ENCODE data around the gene TXNDC12. TPM values are rescaled to one million over a fixed set of nuclear protein-coding genes. Genes with fewer than 3 reads are reported as not detected.

TXNDC12 gene
- total RNA-seq, 1 experiment from 2014 or later = 77.5 TPM

DNA sequence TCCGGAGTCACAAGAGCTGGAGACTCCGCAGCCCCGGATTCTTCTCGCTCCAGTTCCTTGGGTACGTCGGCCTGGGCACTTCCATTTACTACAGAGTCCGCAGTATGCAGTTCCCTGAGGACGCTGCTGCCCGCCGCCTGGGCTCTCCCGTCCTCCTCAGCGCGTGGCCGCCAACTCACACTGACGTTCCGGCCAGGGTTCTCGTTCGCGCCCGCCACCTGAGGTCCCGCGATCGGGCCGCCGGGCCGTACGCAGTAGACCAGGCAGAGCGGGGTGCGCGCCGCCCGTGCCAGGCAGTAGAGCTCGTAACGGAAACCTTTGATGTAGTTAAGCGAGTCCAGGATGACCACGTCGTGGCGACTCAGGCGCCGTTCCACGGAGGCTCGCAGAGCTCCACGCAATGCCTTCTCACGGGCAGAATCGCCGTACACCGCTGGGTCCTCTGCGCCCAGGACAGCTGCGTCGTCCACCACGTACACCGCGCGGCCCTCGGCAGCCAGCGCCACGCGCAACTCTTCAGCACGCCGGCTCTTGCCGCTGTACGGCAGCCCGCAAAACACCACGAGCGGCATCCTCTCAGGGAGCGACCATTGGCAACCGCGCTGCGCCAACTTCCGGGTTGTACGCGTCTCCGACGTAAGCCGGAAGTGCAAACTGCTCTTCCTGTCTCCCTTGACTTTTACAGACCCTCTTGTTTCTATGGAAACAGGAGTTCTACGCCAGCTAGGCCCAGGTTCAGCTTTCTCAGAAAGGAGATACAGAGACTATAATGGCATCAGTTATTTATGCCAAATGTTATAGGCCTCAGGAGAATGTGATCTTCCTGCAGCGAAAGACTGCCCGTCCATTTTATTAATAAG lies 21.6 kb downstream of the TXNDC12 start, which contains the start of gene KTI12:
Gene KTI12 (minus strand): TSS at position 621 of the 860 bp plus-strand sequence. CDS start 49 bp downstream, at position 572.
- peaks cover 12% of the 10 kb centered on the region for H3K4me1 ChIP-seq (ENCODE audit: control insufficient read depth, insufficient read depth, low read length)
- POLR2A ChIA-PET = interaction anchor here (0.7 kb wide), 1 partner anchor 18 kb away, joined by 3 read pairs; no protein-coding TSS in a partner anchor
- peak within 1 kb of the TSS; percentile 87 for H3K27ac ChIP-seq (ENCODE audit: low read length)
- H3K27me3 ChIP-seq (ENCODE audit: control insufficient read depth, insufficient read depth, low read length) = no peaks in the 10 kb centered on the region
- DNase-seq (ENCODE audit: low read depth, low spot score) = peak; percentile 73
- TF ChIP-seq POLR2AphosphoS5 (IDR thresholded peaks at IDR 0.05; ENCODE audit: low read depth, low read length) (peak; percentile 91), SIN3A (IDR thresholded peaks at IDR 0.05; ENCODE audit: borderline replicate concordance, insufficient read depth, low read depth, low read length) (peak; percentile 85; the same call in 1 of the 2 replicates), TCF7L2 (IDR thresholded peaks at IDR 0.05; ENCODE audit: low read depth, low read length) (peak; percentile 94)
- TF ChIP-seq, protein P1, sequence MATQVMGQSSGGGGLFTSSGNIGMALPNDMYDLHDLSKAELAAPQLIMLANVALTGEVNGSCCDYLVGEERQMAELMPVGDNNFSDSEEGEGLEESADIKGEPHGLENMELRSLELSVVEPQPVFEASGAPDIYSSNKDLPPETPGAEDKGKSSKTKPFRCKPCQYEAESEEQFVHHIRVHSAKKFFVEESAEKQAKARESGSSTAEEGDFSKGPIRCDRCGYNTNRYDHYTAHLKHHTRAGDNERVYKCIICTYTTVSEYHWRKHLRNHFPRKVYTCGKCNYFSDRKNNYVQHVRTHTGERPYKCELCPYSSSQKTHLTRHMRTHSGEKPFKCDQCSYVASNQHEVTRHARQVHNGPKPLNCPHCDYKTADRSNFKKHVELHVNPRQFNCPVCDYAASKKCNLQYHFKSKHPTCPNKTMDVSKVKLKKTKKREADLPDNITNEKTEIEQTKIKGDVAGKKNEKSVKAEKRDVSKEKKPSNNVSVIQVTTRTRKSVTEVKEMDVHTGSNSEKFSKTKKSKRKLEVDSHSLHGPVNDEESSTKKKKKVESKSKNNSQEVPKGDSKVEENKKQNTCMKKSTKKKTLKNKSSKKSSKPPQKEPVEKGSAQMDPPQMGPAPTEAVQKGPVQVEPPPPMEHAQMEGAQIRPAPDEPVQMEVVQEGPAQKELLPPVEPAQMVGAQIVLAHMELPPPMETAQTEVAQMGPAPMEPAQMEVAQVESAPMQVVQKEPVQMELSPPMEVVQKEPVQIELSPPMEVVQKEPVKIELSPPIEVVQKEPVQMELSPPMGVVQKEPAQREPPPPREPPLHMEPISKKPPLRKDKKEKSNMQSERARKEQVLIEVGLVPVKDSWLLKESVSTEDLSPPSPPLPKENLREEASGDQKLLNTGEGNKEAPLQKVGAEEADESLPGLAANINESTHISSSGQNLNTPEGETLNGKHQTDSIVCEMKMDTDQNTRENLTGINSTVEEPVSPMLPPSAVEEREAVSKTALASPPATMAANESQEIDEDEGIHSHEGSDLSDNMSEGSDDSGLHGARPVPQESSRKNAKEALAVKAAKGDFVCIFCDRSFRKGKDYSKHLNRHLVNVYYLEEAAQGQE (IDR thresholded peaks at IDR 0.05; ENCODE audit: insufficient read depth in 1 of 2, low read depth in 2 of 2, low read length in 1 of 2) = no peak; a peak in 1 of 4 replicates
- H3K36me3 ChIP-seq (ENCODE audit: control insufficient read depth, insufficient read depth, low read length) = no peaks in the 10 kb centered on the region; the same call in 1 of the 2 replicates
- TSS peak; percentile 61 for BruUV-seq (replicated peaks)
- intact Hi-C loops (cut with micrococcal nuclease; ENCODE audit: unreplicated experiment) = no loop called here
- H3K9me3 ChIP-seq (ENCODE audit: control insufficient read depth, insufficient read depth, low read depth, low read length) = no peaks in the 10 kb centered on the region
- in situ Hi-C loops (cut with HindIII; ENCODE audit: low pct_unique_long_range_greater_than_20kb, low sequenced_read_pairs) = no loop called here
- CTCF ChIA-PET = no interaction called here
- peak within 1 kb of the TSS; percentile 73 to 92 for H3K4me3 ChIP-seq (ENCODE audit: low read depth in 2 of 2, low read length in 2 of 2)
- ATAC-seq = peak; percentile 95

DNA sequence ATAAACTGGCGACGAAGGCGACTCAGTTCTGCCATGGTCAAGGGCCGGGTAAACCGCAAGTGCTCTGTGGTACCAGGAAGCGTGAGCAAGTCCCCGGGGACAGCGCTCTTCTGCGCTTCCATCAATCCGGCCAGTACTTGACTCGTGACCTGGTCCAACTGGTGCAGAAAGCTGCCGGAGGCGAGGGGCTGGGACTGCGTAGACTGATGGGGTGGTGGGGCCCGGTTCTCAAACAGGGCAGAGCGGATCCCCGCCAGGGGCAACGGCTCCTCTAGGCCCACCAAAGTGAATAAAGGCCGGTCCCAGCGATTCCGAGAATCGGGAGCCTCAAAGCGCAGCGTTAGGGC lies 22.2 kb downstream of the TXNDC12 start:
- Histone ChIP-seq H3K4me1 (ENCODE audit: control insufficient read depth, insufficient read depth, low read length) (peaks cover 12% of the 10 kb centered on the region), H3K4me3 (ENCODE audit: low read depth in 2 of 2, low read length in 2 of 2) (peak overlapping the region; percentile 73 to 92), H3K27ac (ENCODE audit: low read length) (peak overlapping the region; percentile 87), H3K27me3 (ENCODE audit: control insufficient read depth, insufficient read depth, low read length) (no peaks in the 10 kb centered on the region), H3K9me3 (ENCODE audit: control insufficient read depth, insufficient read depth, low read depth, low read length) (no peaks in the 10 kb centered on the region), H3K36me3 (ENCODE audit: control insufficient read depth, insufficient read depth, low read length) (no peaks in the 10 kb centered on the region; the same call in 1 of the 2 replicates)
- TF ChIP-seq, protein P2, sequence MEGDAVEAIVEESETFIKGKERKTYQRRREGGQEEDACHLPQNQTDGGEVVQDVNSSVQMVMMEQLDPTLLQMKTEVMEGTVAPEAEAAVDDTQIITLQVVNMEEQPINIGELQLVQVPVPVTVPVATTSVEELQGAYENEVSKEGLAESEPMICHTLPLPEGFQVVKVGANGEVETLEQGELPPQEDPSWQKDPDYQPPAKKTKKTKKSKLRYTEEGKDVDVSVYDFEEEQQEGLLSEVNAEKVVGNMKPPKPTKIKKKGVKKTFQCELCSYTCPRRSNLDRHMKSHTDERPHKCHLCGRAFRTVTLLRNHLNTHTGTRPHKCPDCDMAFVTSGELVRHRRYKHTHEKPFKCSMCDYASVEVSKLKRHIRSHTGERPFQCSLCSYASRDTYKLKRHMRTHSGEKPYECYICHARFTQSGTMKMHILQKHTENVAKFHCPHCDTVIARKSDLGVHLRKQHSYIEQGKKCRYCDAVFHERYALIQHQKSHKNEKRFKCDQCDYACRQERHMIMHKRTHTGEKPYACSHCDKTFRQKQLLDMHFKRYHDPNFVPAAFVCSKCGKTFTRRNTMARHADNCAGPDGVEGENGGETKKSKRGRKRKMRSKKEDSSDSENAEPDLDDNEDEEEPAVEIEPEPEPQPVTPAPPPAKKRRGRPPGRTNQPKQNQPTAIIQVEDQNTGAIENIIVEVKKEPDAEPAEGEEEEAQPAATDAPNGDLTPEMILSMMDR (IDR thresholded peaks at IDR 0.05) = no peak
- TF ChIP-seq POLR2AphosphoS5 (IDR thresholded peaks at IDR 0.05; ENCODE audit: low read depth, low read length) = no peak
- TF ChIP-seq, protein P1 (IDR thresholded peaks at IDR 0.05; ENCODE audit: insufficient read depth in 1 of 2, low read depth in 2 of 2, low read length in 1 of 2) = no peak
- TF ChIP-seq SIN3A (IDR thresholded peaks at IDR 0.05; ENCODE audit: borderline replicate concordance, insufficient read depth, low read depth, low read length) = no peak
- no peak for TF ChIP-seq TCF7L2 (IDR thresholded peaks at IDR 0.05; ENCODE audit: low read depth, low read length)
- BruUV-seq (replicated peaks) = no TSS peak
- ChIA-PET POLR2A (no interaction called here), CTCF (no interaction called here)
- intact Hi-C loops (cut with micrococcal nuclease; ENCODE audit: unreplicated experiment) = no loop called here
- in situ Hi-C loops (cut with HindIII; ENCODE audit: low pct_unique_long_range_greater_than_20kb, low sequenced_read_pairs) = no loop called here
- peak; percentile 63 for ATAC-seq
- DNase-seq (ENCODE audit: low read depth, low spot score) = no peak
